Measurements from ENCODE around the gene TBC1D30.

Gene TBC1D30

GRCh38 chr12:64916411-64917261 lies 92.2 kb downstream of the TBC1D30 start:
- Histone ChIP-seq H3K4me1 (ENCODE audit: control insufficient read depth, insufficient read depth, low read length) (peaks cover 14% of the 10 kb centered on the region), H3K9me3 (ENCODE audit: control insufficient read depth, low read length) (no peaks in the 10 kb centered on the region), H3K36me3 (ENCODE audit: control insufficient read depth, insufficient read depth, low read length, severe bottlenecking) (no peaks in the 10 kb centered on the region)

GRCh38 chr12:64918344-64918743 lies 93.9 kb downstream of the TBC1D30 start:
- Histone ChIP-seq H3K27me3 (replicated peaks; ENCODE audit: control insufficient read depth, insufficient read depth, low read length) (peaks cover 9% of the 10 kb centered on the region), H3K9me3 (ENCODE audit: control insufficient read depth, low read length) (no peaks in the 10 kb centered on the region), H3K4me1 (ENCODE audit: control insufficient read depth, insufficient read depth, low read length) (no peaks in the 10 kb centered on the region), H3K36me3 (ENCODE audit: control insufficient read depth, insufficient read depth, low read length, severe bottlenecking) (no peaks in the 10 kb centered on the region), H3K4me3 (ENCODE audit: low read length) (no peak overlapping the region), H3K9ac (ENCODE audit: low read length) (no peak overlapping the region)
- DNase-seq (ENCODE audit: low read depth), result no peak

More at GRCh38 chr12:64916411-64917261, 92.2 kb downstream of the TBC1D30 start:
- DNase-seq (ENCODE audit: low read depth), result no peak
- Histone ChIP-seq H3K27me3 (replicated peaks; ENCODE audit: control insufficient read depth, insufficient read depth, low read length) (peaks cover 9% of the 10 kb centered on the region), H3K4me3 (ENCODE audit: low read length) (no peak overlapping the region), H3K9ac (ENCODE audit: low read length) (no peak overlapping the region)

GRCh38 chr12:64918801-64919200 lies 94.4 kb downstream of the TBC1D30 start:
- DNase-seq (ENCODE audit: low read depth), result no peak
- no peaks in the 10 kb centered on the region for H3K36me3 ChIP-seq (ENCODE audit: control insufficient read depth, insufficient read depth, low read length, severe bottlenecking)
- H3K27me3 ChIP-seq (replicated peaks; ENCODE audit: control insufficient read depth, insufficient read depth, low read length), result peaks cover 9% of the 10 kb centered on the region
- H3K9ac ChIP-seq (ENCODE audit: low read length), result no peak overlapping the region
- no peak overlapping the region for H3K4me3 ChIP-seq (ENCODE audit: low read length)
- no peaks in the 10 kb centered on the region for H3K4me1 ChIP-seq (ENCODE audit: control insufficient read depth, insufficient read depth, low read length)
- H3K9me3 ChIP-seq (ENCODE audit: control insufficient read depth, low read length), result no peaks in the 10 kb centered on the region

- Histone ChIP-seq H3K4me1 (ENCODE audit: control insufficient read depth, insufficient read depth, low read length) (no peaks in the 10 kb centered on the region), H3K4me3 (ENCODE audit: low read length) (no peak overlapping the region), H3K9ac (ENCODE audit: low read length) (no peak overlapping the region), H3K36me3 (ENCODE audit: control insufficient read depth, insufficient read depth, low read length, severe bottlenecking) (no peaks in the 10 kb centered on the region), H3K27me3 (replicated peaks; ENCODE audit: control insufficient read depth, insufficient read depth, low read length) (peaks cover 9% of the 10 kb centered on the region), H3K9me3 (ENCODE audit: control insufficient read depth, low read length) (no peaks in the 10 kb centered on the region)
- no peak for DNase-seq (ENCODE audit: low read depth)
Observed at GRCh38 chr12:64922853-64923252, 98.4 kb downstream of the TBC1D30 start.

GRCh38 chr12:64923536-64923935 lies 99.1 kb downstream of the TBC1D30 start:
- H3K9me3 ChIP-seq (ENCODE audit: control insufficient read depth, low read length), result no peaks in the 10 kb centered on the region
- H3K9ac ChIP-seq (ENCODE audit: low read length), result no peak overlapping the region
- no peaks in the 10 kb centered on the region for H3K4me1 ChIP-seq (ENCODE audit: control insufficient read depth, insufficient read depth, low read length)
- DNase-seq (ENCODE audit: low read depth), result no peak
- H3K36me3 ChIP-seq (ENCODE audit: control insufficient read depth, insufficient read depth, low read length, severe bottlenecking), result no peaks in the 10 kb centered on the region
- no peak overlapping the region for H3K4me3 ChIP-seq (ENCODE audit: low read length)
- peaks cover 9% of the 10 kb centered on the region for H3K27me3 ChIP-seq (replicated peaks; ENCODE audit: control insufficient read depth, insufficient read depth, low read length)
